Transverse colon (tissue), 4 donors: ENCODE results near the gene SUSD2. TPM values are rescaled to one million over a fixed set of nuclear protein-coding genes. Genes with fewer than 3 reads are reported as not detected.

Experiments used
- DNase-seq: peaks from one replicate; pipeline ENCODE4 v3.0.0-alpha.2; 2019
- H3K27ac ChIP-seq, 4 donors: fragments of 200-600 bp; sonication (generic); 2 replicates each; pipeline ENCODE4 v1.5.1; 2016 to 2018; ENCODE audit warnings: inconsistent platforms in 4 of 4
- H3K27me3 ChIP-seq: fragments of 200-600 bp; sonication (generic); 2 replicates; pipeline ENCODE4 v1.5.1; 2017; ENCODE audit warnings: inconsistent platforms
- H3K36me3 ChIP-seq, 4 donors: fragments of 200-600 bp; sonication (generic); 2 replicates each; pipeline ENCODE4 v1.5.1; 2017 to 2019; ENCODE audit warnings: inconsistent platforms in 4 of 4
- H3K4me1 ChIP-seq, 4 donors: fragments of 200-600 bp; sonication (generic); 2 replicates each; pipeline ENCODE4 v1.5.1; 2017 to 2020; ENCODE audit warnings: inconsistent platforms in 4 of 4
- H3K4me3 ChIP-seq, 4 donors: fragments of 200-600 bp; sonication (generic); 1 replicate in 1 of 4; 2 replicates in 3 of 4; pipeline versions ENCODE4 v1.5.1 to v1.6.1; 2017 to 2019; ENCODE audit warnings: inconsistent platforms in 4 of 4
- H3K9me3 ChIP-seq, 2 donors: fragments of 200-600 bp; sonication (generic); 2 replicates each; pipeline ENCODE4 v1.5.1; 2017 to 2019; ENCODE audit warnings: inconsistent platforms in 2 of 2
- EP300 ChIP-seq: sonication (generic); formaldehyde crosslinking; IDR thresholded peaks from one replicate; pipeline ENCODE4 v1.6.1; 2017; ENCODE audit warnings: antibody characterized with exemption, low read depth
- POLR2A ChIP-seq: fragments of 450-650 bp; IDR thresholded peaks from one replicate; pipeline ENCODE4 v1.6.1; 2016; ENCODE audit warnings: antibody characterized with exemption, mild to moderate bottlenecking, moderate library complexity
- POLR2AphosphoS5 ChIP-seq, 3 donors: sonication (generic); formaldehyde crosslinking; IDR thresholded peaks; one replicate each; pipeline ENCODE4 v1.6.1; 2016; ENCODE audit warnings: antibody characterized with exemption in 3 of 3
- WGBS, 2 donors: methylation state at CpG; one replicate each; pipeline ENCODE4 v1.1.5; 2018; ENCODE audit warnings: low coverage in 1 of 2; 5-methylcytosine and 5-hydroxymethylcytosine counted together
- in situ Hi-C, 4 donors: fragments of 200-750 bp; cut with MboI; loops; one replicate each; pipeline versions ENCODE4 v1.15.0 to v1.15.1; 2017; ENCODE audit warnings: low sequenced_read_pairs in 3 of 4, low pct_ligation_motif_present in 1 of 4, low pct_unique_long_range_greater_than_20kb in 1 of 4
- intact Hi-C: fragments of 100-400 bp; cut with DNase I; formaldehyde crosslinking; loops from one replicate; pipeline ENCODE4 v1.15.1; 2023; ENCODE audit warnings: low total_unique reads
- total RNA-seq, 4 donors: library from RNA; depleted of rRNA; stranded (reverse); fragments of >200 nt; gene quantifications; one replicate each; pipeline ENCODE4 v1.1.0, GENCODE V29; 2016
- TF ChIP-seq, protein P1 (sequence below), 5 experiments: fragments of 200-600 bp in 3 of 5; fragments of 450-650 bp in 2 of 5; sonication (generic) in 3 of 5; IDR thresholded peaks; 1 replicate in 2 of 5; 2 replicates in 3 of 5; pipeline ENCODE4 v1.5.1; 2016 to 2017; ENCODE audit warnings: antibody characterized with exemption in 5 of 5, inconsistent platforms in 3 of 5, mild to moderate bottlenecking in 2 of 5, moderate library complexity in 1 of 5

Gene SUSD2
- total RNA-seq, 4 donors from 2014 or later, result 0.37 to 67.7 (median 3.8) TPM

DNA sequence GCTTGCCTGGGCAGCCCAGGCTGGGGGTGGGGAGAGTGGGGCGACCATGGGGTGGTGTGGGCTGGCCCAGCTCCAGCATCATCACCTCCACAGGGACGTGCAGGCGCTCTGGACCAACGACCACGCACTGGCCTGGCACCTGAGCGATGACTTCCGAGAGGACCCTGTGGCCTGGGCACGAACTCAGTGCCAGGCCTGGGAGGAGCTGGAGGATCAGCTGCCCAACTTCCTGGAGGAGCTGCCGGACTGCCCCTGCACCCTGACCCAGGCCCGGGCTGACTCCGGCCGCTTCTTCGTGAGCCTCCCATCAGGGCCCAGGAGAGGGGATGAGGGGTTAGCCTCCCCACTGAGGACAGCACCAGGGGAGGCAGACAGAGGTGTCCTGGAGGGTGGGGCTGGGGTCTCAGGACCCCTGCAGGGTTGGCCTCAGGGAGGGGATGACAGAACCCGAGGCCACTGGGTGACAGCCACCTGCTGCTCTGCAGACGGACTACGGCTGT lies 3.8 kb downstream of the SUSD2 start:
- no peak overlapping the region for H3K27ac ChIP-seq
- intact Hi-C loops (no loop called here), in situ Hi-C loops (no loop called here)
- no peak for DNase-seq
- H3K4me3 ChIP-seq, result no peak overlapping the region
- no peaks in the 10 kb centered on the region for H3K36me3 ChIP-seq
- TF ChIP-seq POLR2AphosphoS5 (IDR thresholded peaks at IDR 0.05) (no peak), POLR2A (no peak), EP300 (no peak)
- TF ChIP-seq, protein P1, sequence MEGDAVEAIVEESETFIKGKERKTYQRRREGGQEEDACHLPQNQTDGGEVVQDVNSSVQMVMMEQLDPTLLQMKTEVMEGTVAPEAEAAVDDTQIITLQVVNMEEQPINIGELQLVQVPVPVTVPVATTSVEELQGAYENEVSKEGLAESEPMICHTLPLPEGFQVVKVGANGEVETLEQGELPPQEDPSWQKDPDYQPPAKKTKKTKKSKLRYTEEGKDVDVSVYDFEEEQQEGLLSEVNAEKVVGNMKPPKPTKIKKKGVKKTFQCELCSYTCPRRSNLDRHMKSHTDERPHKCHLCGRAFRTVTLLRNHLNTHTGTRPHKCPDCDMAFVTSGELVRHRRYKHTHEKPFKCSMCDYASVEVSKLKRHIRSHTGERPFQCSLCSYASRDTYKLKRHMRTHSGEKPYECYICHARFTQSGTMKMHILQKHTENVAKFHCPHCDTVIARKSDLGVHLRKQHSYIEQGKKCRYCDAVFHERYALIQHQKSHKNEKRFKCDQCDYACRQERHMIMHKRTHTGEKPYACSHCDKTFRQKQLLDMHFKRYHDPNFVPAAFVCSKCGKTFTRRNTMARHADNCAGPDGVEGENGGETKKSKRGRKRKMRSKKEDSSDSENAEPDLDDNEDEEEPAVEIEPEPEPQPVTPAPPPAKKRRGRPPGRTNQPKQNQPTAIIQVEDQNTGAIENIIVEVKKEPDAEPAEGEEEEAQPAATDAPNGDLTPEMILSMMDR (IDR thresholded peaks at IDR 0.05), result no peak
- H3K27me3 ChIP-seq, result no peaks in the 10 kb centered on the region
- 88% methylated on average over 15 of the region's 16 CpGs; no CpG with 5 or more reads in 1 of the 2 donors for WGBS, 2 donors
- peaks cover 11 to 23% (median 19%) of the 10 kb centered on the region in 4 donors for H3K4me1 ChIP-seq
- H3K9me3 ChIP-seq, result no peaks in the 10 kb centered on the region

DNA sequence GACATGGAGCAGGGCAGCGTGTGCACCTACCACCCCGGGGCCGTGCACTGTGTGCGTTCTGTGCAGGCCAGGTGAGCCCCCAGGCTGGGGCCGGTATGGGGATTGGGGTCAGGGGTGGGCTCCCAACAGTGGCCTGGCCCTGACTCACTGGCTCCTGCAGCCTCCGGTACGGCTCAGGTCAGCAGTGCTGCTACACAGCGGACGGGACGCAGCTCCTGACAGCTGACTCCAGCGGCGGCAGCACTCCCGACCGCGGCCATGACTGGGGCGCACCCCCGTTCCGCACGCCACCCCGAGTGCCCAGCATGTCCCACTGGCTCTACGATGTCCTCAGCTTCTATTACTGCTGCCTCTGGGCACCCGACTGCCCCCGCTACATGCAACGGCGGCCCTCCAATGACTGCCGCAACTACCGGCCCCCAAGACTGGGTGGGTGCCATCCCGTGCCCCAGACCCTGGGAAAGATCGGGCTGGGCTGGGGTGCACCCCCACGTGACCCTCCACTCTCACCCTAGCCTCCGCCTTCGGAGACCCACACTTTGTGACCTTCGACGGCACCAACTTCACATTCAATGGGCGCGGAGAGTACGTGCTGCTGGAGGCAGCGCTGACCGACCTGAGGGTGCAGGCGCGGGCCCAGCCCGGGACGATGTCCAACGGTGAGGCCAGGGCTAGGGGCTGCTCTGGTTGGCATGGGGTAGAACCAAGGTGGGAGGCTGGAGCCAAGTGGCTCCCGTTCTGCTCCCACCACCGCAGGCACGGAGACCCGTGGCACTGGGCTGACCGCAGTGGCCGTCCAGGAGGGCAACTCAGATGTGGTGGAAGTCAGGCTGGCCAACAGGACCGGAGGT lies 4.4 kb downstream of the SUSD2 start:
- H3K4me3 ChIP-seq, result no peak overlapping the region
- H3K36me3 ChIP-seq, result no peaks in the 10 kb centered on the region
- no peaks in the 10 kb centered on the region for H3K9me3 ChIP-seq
- intact Hi-C loops, result no loop called here
- in situ Hi-C loops, result no loop called here
- H3K27ac ChIP-seq, result no peak overlapping the region
- WGBS, 2 donors, result 93% methylated on average over 49 of the region's 51 CpGs; no CpG with 5 or more reads in 1 of the 2 donors
- no peak for DNase-seq
- no peaks in the 10 kb centered on the region for H3K27me3 ChIP-seq
- TF ChIP-seq EP300, result no peak
- no peak for TF ChIP-seq POLR2AphosphoS5 (IDR thresholded peaks at IDR 0.05)
- TF ChIP-seq POLR2A, result no peak
- TF ChIP-seq, protein P1 (IDR thresholded peaks at IDR 0.05), result no peak
- H3K4me1 ChIP-seq, result peaks cover 11 to 22% (median 19%) of the 10 kb centered on the region in 4 donors

DNA sequence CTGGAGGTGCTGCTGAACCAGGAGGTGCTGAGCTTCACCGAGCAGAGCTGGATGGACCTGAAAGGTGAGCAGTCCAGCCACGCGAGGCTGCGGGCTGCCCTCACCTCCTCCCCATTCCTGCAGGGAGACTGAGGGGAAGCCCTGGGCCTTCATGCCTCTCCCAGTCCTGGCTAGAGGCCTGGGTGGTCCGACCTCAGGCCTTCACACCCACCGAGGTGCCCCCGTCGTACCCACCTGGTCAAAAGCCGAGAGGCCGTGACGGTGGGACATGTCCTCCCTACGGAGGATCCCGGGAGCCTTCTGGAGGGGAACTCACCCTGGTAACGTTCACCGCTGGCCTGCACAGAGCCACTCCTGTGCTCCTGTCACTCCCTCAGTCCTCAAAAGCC lies 5.1 kb downstream of the SUSD2 start:
- 92% methylated on average over 15 of the region's 15 CpGs; no CpG with 5 or more reads in 1 of the 2 donors for WGBS, 2 donors
- TF ChIP-seq, protein P1 (IDR thresholded peaks at IDR 0.05), result no peak
- TF ChIP-seq EP300 (no peak), POLR2A (no peak)
- no peak overlapping the region for H3K4me3 ChIP-seq
- in situ Hi-C loops (no loop called here), intact Hi-C loops (no loop called here)
- H3K27ac ChIP-seq, result no peak overlapping the region
- peaks cover 6 to 16% (median 14%) of the 10 kb centered on the region in 4 donors for H3K4me1 ChIP-seq
- H3K9me3 ChIP-seq, result no peaks in the 10 kb centered on the region
- no peaks in the 10 kb centered on the region for H3K36me3 ChIP-seq
- no peaks in the 10 kb centered on the region for H3K27me3 ChIP-seq
- no peak for DNase-seq

DNA sequence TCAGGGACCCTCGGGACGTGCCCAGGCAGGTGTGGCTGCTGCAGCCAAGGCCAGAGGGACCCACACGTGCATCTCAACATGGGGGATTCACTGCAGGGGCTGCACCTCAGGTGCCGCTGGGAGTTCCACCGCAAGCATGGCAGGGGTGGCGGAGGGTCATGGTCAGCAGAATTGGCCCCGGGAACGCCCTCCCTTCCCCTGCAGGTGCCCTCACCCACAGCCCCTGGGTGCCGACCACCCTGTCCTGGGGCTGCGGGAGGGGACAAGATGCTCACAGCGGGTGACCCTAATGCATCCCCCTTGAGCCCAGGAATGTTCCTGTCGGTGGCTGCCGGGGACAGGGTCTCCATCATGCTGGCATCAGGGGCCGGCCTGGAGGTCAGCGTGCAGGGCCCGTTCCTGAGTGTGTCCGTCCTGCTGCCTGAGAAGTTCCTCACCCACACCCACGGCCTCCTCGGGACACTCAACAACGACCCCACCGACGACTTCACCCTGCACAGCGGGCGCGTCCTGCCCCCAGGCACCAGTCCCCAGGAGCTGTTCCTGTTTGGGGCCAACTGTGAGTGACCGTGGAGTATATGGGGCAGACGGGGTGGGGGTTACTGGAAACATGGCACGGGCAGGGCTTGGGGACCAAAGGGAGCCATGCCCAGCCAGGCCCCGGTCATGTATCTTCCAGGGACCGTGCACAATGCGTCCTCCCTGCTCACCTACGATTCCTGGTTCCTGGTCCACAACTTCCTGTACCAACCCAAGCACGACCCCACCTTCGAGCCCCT lies 5.8 kb downstream of the SUSD2 start:
- in situ Hi-C loops (no loop called here), intact Hi-C loops (no loop called here)
- H3K4me1 ChIP-seq, result peaks cover 0 to 9% (median 8%) of the 10 kb centered on the region in 4 donors
- H3K36me3 ChIP-seq, result no peaks in the 10 kb centered on the region
- DNase-seq, result no peak
- H3K27ac ChIP-seq, result no peak overlapping the region
- TF ChIP-seq POLR2AphosphoS5 (IDR thresholded peaks at IDR 0.05), result no peak
- TF ChIP-seq EP300, result no peak
- no peak for TF ChIP-seq POLR2A
- TF ChIP-seq, protein P1 (IDR thresholded peaks at IDR 0.05), result no peak
- H3K27me3 ChIP-seq, result no peaks in the 10 kb centered on the region
- H3K4me3 ChIP-seq, result no peak overlapping the region
- H3K9me3 ChIP-seq, result no peaks in the 10 kb centered on the region
- 87 to 89% methylated on average over 3 to 28 of the region's 34 CpGs for WGBS, 2 donors
